Stimulated activated CD8-positive, alpha-beta memory T cell treated with anti-CD3 and anti-CD28 coated beads, Interleukin-2, amount 100 ng/mL, for 48 hours (primary cell): Measurements from ENCODE around the gene CLINT1.
"Not testable (repeated sequence)": the region's sequence is repeated elsewhere in the genome, so short reads cannot be mapped to it uniquely, and the experiment has no call there.

Experiments used
- DNase-seq, 2 donors: peaks; one replicate each; pipeline ENCODE4 v3.0.0-alpha.2; 2020; ENCODE audit warnings: low read depth in 2 of 2

Gene CLINT1

DNA sequence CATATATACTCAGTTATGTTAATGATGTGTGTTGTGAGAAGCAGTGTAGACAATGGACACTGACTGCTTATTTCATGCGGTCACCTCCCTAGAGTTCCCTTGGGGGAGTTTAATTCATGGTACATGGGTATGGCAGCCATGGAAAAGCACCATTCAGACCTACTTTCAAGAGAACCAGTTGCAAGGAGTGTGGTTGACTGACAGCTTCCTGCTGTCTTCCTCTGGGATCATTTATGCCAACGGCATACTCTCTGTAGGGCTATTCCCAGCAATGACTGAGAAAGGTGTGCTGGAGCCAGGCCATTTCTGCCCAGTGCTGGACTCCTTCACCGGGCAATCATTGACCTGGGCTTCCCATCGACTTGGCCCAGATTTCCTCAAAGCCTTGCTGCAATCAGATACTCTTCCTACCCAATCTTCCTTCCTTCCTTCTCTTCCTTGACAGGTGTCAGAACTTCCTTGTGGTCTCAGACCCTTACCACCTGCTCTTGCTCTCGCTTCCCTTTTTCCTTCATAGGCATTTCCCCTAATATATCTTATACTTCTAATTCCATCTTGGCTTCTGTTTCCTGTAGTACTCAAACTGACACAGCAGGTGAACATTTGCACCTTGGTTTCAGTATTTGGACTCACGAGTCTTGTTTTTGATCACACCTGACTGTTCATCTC is 3.4 kb upstream of the CLINT1 start:
- no peak for DNase-seq

DNA sequence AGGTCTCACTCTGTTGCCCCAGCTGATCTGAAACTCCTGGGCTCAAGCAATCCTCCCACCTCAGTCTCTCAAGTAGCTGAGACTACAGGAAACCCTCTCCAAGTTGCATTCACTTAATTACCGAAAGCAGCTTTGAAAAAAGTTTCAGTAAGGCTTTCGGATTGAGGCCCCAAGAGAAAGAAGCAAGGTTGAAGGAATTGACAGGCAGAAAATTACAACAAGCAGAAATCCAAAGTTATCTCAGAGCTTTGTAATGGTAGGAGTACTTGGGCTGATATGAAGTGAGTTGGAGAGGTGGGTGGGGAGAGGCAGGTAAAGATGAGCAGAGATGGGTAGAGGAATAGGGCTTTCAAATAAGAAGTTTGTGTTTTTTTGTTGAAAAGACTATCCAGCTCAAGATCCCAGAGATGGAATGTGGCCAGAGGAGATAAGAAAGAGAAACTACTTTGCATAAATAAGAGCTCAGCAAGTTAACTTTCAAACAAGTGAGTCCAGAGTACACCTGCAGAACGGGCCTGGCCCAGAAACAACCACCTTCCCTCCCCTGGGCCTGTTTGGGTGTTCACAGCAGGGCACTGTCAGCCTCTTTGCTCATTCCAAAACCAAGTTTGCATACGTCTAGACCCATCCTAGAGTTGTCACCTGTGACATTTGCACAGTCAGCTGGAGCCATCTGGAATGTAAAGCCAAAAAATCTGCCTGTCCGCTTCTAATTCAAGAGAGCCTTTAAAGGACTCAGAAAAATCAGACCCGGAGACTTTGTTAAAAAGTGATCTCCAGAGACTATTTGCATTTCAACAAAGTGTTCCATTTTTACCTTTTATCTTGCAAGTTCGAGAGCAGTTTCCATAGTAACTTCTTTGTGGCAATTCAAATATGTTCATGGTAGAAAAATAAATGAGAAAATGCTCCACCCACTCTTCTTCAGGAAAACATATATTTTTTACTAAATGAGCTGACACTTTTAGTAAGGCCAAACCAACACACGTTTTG is 2.2 kb upstream of the CLINT1 start:
- no peak for DNase-seq

DNA sequence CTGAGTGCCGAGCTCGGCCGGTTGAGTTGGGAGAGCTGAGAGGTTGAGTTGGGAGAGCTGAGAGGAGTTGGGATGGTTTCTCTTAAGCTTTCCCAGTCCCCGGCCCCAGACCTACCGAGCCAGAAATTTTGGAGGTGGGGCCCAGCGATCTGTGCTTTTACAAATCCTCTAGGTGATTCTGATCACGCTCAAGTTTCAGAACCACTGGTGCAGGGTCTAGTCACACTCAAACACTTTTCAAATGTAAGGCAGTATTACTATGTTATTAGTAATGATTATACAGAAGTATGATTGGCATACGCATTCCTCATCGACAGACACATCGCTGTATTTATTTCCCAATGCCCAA is 256 bp upstream of the CLINT1 start:
- DNase-seq: no peak

DNA sequence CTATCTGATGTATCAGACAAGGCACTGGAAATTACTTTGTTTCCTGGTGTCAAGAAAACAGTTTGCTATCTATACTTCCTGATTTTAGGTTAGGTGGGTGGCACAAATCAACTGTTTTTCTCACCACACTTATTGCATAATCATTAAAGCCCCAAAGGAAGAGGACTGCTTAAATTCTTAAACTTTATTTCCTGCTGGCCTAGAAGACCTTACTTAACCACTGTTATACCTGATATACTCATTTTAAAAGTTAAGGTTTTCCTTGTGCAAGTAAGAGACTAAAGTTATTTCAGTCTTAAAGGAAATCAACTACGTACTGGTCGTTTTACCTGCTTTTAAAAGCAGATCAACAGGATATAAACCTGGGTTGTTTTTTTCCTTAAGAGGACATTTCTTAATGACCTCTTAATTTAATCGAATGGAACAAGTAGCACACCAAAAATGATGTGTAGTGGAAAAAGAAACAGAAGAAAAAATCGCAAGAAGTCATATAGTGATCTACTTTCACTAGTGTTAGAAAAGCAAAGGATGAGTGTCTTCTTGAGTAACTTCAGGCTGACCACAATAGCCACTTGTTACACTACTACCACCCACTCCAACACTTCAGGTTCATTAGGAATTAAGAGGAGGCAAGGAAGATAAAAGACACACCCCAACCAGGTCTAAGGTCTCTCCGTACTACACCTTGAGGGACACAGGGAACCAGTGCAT is 974 bp downstream of the CLINT1 start:
- DNase-seq: peak in 1 of 2 donors; percentile 3

DNA sequence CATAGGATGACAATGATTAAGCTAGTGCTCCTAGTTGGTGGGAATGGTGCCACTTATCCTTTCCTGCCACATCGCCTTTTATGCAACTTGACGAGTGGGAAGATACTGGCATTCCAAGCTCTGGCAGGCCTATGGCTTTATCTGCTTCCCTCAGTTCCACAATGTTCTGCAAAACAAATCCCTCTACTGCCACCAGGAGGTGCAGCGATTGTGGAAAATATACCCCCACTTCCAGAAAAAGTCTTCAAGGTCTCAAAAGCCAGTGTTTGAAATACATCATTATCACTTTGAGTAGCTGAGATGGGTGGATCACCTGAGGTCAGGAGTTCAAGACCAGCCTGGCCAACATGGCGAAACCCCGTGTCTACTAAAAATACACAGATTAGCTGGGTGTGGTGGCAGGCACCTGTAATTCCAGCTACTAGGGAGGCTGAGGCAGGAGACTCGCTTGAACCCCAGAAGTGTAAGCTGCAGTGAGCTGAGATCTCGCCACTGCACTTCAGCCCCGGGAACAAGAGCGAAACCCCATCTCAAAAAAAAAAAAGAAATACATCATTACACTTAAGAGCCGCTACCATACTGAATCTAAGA is 3.4 kb downstream of the CLINT1 start:
- no peak for DNase-seq

DNA sequence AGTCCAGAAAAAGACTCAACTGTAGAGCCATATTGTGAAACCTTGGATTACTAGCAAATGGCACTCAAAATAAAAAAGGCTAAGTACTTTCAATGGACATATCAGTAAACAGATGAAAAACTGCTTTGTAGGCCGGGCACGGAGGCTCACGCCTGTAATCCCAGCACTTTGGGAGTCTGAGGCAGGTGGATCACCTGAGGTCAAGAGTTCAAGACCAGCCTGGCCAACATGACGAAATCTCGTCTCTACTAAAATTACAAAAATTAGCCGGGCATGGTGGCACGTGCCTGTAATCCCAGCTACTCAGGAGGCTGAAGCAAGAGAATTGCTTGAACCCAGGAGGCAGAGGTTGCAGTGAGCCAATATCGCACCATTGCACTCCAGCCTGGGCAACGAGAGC is 5.6 kb downstream of the CLINT1 start:
- not testable (repeated sequence) for DNase-seq

DNA sequence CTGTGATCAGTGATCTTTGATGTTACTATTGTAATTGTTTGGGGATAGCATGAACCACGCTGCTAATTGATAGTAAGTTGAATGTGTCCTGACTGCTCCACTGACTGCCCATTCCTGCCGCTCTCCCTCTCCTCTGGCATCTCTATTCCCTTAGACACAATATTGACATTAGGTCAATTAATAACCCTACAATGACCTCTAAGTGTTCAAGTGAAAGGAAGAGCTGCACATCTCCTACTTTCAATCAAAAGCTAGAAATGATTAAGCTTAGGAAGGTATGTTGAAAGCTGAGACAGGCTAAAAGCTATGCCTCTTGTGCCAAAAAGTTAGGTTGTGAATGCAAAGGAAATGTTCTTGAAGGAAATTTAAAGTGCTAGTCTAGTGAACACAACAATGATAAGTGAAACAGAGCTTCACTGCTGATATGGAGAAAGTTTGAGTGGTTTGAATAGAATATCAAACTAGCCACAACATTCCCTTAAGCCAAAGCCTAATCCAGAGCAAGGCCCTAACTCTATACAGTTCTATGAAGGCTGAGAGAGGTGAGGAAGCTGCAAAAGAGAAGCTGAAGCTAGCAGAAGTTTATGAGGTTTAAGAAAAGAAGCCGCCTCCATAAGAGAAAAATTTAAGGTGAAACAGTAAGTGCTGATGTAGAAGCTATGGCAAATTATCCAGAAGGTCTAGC is 12.9 kb downstream of the CLINT1 start:
- DNase-seq: no peak

DNA sequence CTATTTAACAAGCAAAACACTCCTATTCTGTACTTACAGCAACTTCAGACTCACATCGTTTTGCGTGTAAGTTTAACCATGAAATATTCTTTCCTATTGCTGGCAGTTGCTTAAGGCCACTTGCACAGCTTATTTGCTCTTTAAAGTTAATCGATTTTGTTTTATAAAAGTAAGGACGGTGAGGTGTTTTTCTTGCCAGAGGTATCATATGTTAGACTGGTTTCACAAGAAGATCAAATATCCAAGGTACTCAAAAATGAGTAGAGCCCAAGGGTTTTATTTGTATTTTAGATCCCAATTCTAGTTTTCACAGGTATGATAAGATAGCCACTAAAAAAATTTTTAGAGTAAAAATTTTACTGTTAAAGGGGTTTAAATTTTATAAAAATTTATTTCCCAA is 16.2 kb downstream of the CLINT1 start:
- DNase-seq: no peak

DNA sequence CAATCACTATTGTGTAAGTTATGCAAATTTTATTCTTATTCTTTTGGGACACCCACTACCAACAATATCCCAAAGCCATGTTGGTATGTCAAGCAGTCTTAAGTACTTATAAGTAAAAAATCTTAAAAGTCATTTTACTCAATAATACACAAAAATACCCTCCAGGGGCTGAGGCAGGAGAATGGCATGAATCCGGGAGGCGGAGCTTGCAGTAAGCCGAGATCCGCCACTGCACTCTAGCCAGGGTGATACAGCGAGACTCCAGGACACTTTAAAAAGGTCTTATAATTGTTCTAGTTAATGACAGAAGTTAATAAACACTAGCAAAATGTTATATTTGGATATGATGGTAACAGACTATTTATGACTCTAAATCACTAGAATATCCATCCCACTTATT is 16.8 kb downstream of the CLINT1 start:
- no peak for DNase-seq

DNA sequence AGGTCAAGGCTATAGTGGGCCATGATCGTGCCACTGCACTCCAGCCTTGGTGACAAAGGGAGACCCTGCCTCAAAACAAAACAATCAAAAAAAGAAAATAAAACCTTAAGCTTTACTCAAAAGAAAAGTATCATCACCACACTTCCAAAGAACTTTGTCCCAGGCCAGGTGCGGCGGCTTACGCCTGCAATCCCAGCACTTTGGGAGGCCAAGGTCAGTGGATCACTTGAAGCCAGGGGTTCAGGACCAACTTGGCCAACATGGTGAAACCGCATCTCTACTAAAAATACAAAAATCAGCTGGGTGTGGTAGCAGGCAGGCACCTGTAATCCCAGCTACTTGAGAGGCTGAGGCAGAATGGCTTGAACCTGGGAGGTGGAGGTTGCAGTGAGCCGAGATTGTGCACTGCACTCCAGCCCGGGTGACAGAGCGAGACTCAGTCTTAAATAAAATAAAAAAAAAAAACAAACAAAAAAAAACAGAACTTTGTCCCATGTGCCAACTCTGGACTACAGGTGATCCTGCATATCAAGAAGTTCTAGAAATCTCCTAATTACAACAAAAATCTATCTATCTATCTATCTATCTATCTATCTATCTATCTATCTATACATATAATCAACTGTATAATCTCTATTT is 19.7 kb downstream of the CLINT1 start:
- DNase-seq: no peak

DNA sequence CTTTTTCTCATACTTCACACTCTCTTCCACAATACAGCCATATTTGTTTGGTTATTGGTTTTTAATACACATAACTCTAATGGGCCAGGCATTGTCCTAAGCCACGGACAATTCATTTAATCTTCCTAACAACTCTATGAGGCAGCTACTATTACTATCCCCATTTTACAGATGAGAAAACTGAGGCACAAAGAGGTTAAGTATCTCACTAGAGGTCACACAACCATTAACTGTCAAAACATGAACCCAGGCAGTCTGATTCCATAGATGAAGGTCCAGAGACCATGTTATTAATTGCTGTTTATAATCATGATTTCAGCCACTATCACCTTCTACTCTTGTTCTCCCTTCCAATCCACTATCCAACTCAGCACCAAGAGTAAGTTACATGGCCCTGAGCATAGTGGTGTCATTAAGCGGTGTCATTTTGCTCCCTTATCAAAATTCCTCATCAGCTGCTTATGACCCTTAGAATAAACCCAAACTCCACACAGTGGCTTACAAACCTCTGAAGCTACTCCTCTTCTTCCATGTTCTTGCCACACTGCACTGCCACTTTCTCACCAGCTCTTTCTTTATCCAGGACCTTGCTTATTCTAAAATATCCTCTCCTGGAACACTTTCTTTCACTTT is 22.7 kb downstream of the CLINT1 start:
- no peak for DNase-seq

DNA sequence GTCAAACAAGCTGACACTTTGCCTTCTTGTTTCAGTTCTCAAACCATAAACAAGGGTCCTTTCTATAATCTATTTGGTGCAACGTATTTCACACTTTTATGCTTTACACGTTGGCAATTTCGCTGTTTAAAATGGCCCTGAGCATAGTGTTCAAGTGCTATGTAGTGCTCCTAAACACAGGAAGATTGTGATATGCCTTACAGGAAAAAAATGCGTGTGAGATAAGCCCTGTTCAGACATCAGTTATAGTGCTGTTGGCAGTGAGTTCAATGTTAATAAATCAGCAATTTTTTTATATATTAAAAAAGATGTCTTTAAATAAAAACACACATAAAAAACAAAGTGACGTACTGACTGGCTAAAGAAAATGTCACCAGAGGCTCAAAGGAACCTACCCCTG is 23.9 kb downstream of the CLINT1 start:
- DNase-seq: no peak

DNA sequence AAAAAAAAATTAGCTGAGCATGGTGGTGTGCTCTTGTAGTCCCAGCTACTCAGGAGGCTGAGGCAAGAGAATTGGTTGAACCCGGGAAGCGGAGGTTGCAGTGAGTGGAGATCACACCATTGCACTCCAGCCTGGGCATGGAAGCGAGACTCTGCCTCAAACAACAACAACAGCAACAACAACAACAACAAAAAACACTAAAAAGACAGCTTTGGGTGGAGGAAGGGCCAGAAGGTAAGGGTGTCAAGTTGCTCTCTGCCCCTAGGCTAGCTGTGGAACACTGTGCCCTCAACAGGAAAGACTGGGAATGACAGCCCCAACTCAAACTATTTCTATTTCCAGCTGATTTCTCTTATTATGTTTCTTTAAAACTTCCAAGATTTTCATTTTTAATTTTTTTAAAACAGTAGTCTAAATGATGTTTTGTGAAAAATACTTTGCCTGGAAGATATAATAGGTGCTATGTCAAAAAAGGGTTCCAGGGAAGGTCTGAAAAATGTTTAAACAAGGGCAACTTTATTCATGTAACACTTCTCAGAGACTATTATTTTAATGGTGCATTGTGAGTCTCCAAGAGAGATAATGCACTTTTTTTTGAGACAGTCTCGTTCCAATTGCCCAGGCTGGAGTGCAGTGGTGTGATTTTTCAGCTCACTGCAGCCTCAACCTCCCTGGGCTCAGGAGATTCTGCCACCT is 29.9 kb downstream of the CLINT1 start:
- DNase-seq: no peak

DNA sequence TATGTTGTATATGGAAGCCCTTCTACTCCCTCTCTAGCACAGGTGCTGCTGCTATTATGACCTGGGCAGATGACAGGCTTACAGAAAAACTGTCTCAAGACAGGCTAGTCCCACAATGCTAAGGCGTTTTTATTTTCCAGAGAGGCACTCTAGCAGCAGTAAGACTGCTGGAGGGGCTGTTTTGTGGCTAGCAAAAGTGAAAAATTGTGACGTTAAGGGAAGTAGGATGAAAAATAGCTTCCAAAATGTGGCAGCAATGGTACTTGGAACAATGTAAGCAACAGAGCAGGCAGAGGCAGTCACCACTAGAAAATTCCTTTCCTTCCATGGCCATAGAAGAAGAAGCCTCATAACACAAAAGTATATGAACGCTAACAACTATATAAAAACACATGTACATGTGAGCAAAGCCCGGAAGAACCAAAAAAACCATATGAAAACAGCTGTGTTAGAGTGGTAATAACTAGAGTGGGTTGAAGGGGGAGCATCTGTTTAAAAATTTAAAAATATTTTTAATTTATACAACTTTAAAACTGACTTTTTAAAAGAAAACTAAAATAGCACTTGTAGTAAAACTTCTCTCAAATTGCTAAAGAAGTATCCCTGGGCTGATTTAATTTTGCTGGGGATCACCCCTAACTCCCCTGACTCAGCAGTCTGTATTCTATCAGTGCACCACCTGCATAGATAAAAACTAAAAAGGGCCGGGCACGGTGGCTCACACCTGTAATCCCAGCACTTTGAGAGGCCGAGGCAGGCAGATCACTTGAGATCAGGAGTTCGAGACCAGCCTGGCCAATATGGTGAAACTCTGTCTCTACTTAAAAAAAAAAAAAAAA is 30.6 kb downstream of the CLINT1 start:
- no peak for DNase-seq

DNA sequence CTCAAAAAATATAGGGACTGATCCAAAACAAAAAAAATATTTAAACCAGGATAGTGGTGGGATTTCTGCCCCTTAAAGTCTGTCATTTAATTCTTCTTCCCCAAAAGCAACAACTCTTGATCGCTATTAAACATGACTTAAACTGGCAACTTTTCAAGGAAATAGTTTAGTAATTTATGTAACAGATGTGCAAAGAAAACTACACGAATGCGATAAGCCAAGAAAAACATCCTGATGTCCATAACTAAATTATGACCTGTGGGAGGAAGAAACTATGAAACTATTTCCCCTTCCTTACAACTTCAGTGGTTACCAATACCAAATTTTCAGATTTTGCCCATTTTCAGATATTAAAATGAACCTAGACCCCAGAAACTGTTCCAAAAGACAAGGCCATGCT is 31.5 kb downstream of the CLINT1 start:
- DNase-seq: no peak

DNA sequence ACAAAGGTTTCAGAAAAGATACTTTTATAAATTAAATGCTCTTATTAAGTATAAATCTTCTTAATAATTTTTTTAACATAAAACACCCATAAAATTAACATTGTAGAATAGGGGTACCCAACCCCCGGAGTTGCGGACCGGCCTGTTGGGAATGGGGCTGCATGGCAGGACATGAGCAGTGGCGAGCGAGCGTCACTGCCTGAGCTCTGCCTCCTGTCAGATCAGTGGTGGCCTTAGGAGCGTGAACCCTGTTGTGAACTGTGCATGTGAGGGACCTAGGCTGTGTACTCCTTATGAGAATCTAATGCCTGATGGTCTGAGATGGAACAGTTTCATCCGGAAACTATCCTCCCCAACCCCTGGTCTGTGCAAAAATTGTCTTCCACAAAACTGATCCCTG is 35.3 kb downstream of the CLINT1 start:
- no peak for DNase-seq

DNA sequence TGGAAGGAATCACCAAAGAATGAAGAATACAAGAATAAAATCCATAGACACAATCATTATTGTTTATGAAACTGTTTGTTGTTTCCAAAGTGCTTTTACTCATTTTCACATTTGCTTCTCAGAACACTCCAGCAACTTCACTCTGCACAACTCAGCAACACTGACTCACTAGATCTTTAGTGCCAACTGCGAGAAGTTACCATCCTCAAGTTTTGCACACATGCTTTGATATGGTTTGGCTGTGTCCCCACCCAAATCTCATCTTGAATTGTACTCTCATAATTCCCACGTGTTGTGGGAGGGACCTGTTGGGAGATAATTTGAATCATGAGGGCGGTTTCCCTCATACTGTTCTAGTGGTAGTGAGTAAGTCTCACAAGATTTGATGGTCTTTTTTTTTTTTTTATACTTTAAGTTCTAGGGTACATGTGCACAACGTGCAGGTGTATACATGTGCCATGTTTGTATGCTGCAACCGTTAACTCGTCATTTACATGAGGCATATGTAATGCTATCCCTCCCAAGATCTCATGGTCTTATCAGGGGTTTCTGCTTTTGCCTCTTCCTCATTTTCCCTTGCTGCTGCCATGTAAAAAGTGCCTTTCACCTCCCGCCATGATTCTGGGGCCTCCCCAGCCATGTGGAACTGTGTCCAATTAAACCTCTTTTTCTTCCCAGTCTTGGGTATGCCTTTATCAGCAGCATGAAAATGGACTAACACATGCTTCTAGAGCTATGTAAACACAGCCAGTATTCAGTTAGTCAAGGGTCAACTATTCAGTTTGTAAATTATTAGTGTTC is 36.9 kb downstream of the CLINT1 start:
- no peak for DNase-seq

DNA sequence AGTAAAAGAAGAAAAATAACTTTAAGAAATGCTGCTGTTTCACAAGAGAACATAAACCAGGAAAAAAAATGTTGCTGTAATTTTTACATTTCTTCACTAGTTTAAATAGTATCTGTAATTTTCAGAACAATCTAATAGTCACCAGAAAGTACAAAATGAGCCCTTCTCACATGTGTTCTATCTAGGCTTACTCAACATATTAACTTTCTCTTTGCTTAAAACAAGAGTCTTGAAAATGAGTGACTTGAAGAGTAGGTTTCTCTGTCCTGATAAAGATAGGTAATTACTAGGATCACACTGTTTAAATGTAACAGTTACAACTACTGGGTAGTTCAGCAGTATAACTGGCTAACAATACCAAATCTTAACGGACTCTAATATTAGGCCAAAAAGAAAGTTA is 37.5 kb downstream of the CLINT1 start:
- DNase-seq: no peak
